Airway epithelial cell (primary cell): ENCODE measurements around the gene NID2. TPM values are rescaled to one million over a fixed set of nuclear protein-coding genes. Genes with fewer than 3 reads are reported as not detected.

ENCODE experiments used
- total RNA-seq: library from RNA; depleted of rRNA; stranded (reverse); fragments of >200 nt; gene quantifications from 2 replicates; pipeline ENCODE4 v1.2.3, GENCODE V29; 2015

NID2 gene
- total RNA-seq = 3.4 and 4.7 TPM in 2 replicates

GRCh38 chr14:52068615-52069306 lies at the start of gene NID2:
TSS of gene NID2 (minus strand) at chr14:52069059. CDS start at chr14:52068994, 65 bp downstream.

GRCh38 chr14:51989293-51990234 lies 79.3 kb downstream of the NID2 start, which contains the start of gene RTRAF:
TSS of gene RTRAF (plus strand) at chr14:51989546. CDS start at chr14:51989640, 94 bp downstream.

Other genes with a start within 250 kb of the NID2 start
- gene GNG2, start 208.4 kb downstream of the NID2 start, total RNA-seq = 0.37 and 1.2 TPM in 2 replicates
- gene RTRAF, start 79.5 kb downstream of the NID2 start, total RNA-seq = 86.0 and 95.3 TPM in 2 replicates
- not detected in 2 replicates for gene PTGDR, start 198.6 kb upstream of the NID2 start, total RNA-seq
- gene PTGER2, start 245.3 kb upstream of the NID2 start, total RNA-seq = 0.78 and 1.2 TPM in 2 replicates